Measurements from ENCODE around the gene NIFK.

GRCh38 chr2:121690095-121690494 is 46.6 kb downstream of the NIFK start:
- TF ChIP-seq REST (IDR thresholded peaks at IDR 0.05; ENCODE audit: low read depth): no peak
- no peak for TF ChIP-seq TAF1 (IDR thresholded peaks at IDR 0.05; ENCODE audit: low read depth)
- TF ChIP-seq TCF12 (IDR thresholded peaks at IDR 0.05; ENCODE audit: low read depth): no peak
- TF ChIP-seq NFIC (IDR thresholded peaks at IDR 0.05): no peak
- TF ChIP-seq EGR1 (IDR thresholded peaks at IDR 0.05): no peak
- TF ChIP-seq YY1 (IDR thresholded peaks at IDR 0.05; ENCODE audit: low read depth): no peak
- no peak for TF ChIP-seq EP300 (IDR thresholded peaks at IDR 0.05; ENCODE audit: borderline replicate concordance)
- TF ChIP-seq MAX (IDR thresholded peaks at IDR 0.05): no peak
- TF ChIP-seq CREB1 (IDR thresholded peaks at IDR 0.05; ENCODE audit: low read depth): no peak
- TF ChIP-seq CEBPB (IDR thresholded peaks at IDR 0.05): no peak
- no peak for TF ChIP-seq RAD21 (IDR thresholded peaks at IDR 0.05; ENCODE audit: low read depth)

Measured in Ishikawa (cell line).